Activated CD4-positive, alpha-beta memory T cell treated with anti-CD3 and anti-CD28 coated beads, Interleukin-2, amount 10 ng/mL, durations not matched to agents 7 days and 5 days (primary cell): ENCODE data around the gene PSTPIP1. TPM values are rescaled to one million over a fixed set of nuclear protein-coding genes. Genes with fewer than 3 reads are reported as not detected.

Experiments
- CTCF ChIA-PET: fragments of 350-600 bp; sonication (Branson Sonifier 250); formaldehyde crosslinking; loops from one replicate; lab custom pipeline; 2021; ENCODE audit warnings: antibody characterized with exemption, inconsistent platforms; lab: Charles Lee
- POLR2A ChIA-PET: fragments of 350-600 bp; sonication (Branson Sonifier 250); formaldehyde crosslinking; loops from one replicate; lab custom pipeline; 2021; ENCODE audit warnings: antibody characterized with exemption; lab: Charles Lee
- DNase-seq: peaks from one replicate; pipeline ENCODE4 v3.0.0-alpha.2; 2020
- H3K27ac Mint-ChIP-seq: one replicate; pipeline ENCODE4 v1.8.0; 2021; ENCODE audit warnings: mild to moderate bottlenecking, mixed read lengths
- H3K27me3 Mint-ChIP-seq: one replicate; pipeline ENCODE4 v1.8.0; 2021; ENCODE audit warnings: mixed read lengths
- H3K36me3 Mint-ChIP-seq: one replicate; pipeline ENCODE4 v1.8.0; 2021; ENCODE audit warnings: low read depth, mixed read lengths
- H3K4me1 Mint-ChIP-seq: one replicate; pipeline ENCODE4 v1.8.0; 2021; ENCODE audit warnings: mixed read lengths
- H3K4me3 Mint-ChIP-seq: one replicate; pipeline ENCODE4 v1.8.0; 2021; ENCODE audit warnings: mild to moderate bottlenecking, mixed read lengths
- H3K9me3 Mint-ChIP-seq: one replicate; pipeline ENCODE4 v1.8.0; 2021; ENCODE audit warnings: mixed read lengths
- total RNA-seq, 2 experiments: library from RNA; stranded (reverse); gene quantifications; one replicate each; pipeline ENCODE4 v1.2.3, GENCODE V29; 2021

The PSTPIP1 gene
- total RNA-seq, 2 experiments from 2014 or later: 181 to 187 TPM

- CTCF ChIA-PET: no interaction called here
- peaks cover 67% of the 10 kb centered on the region for H3K36me3 Mint-ChIP-seq
- no peak for DNase-seq
Measured at GRCh38 chr15:77044228-77045042, 49.5 kb downstream of the PSTPIP1 start.

GRCh38 chr15:77045985-77046384 lies 51.1 kb downstream of the PSTPIP1 start:
- H3K27ac Mint-ChIP-seq: no peak overlapping the region
- CTCF ChIA-PET: interaction anchor here (1.2 kb wide), 1 partner anchor 11 kb away, joined by 3 read pairs; no protein-coding TSS in a partner anchor

More at GRCh38 chr15:77044228-77045042, 49.5 kb downstream of the PSTPIP1 start:
- H3K4me1 Mint-ChIP-seq: no peaks in the 10 kb centered on the region
- no peak overlapping the region for H3K4me3 Mint-ChIP-seq
- no peak overlapping the region for H3K27ac Mint-ChIP-seq
- no peaks in the 10 kb centered on the region for H3K9me3 Mint-ChIP-seq
- POLR2A ChIA-PET: interaction anchor here (1.0 to 1.8 kb wide), 4 partner anchors 10 to 15 kb away, joined by 3 to 5 read pairs (median 5); no protein-coding TSS in a partner anchor
- no peaks in the 10 kb centered on the region for H3K27me3 Mint-ChIP-seq

GRCh38 chr15:77046704-77047412 lies 51.9 kb downstream of the PSTPIP1 start:
- DNase-seq: no peak
- CTCF ChIA-PET: interaction anchor here (1.2 kb wide), 1 partner anchor 11 kb away, joined by 3 read pairs; no protein-coding TSS in a partner anchor
- POLR2A ChIA-PET: interaction anchor here (0.9 to 2.3 kb wide), 5 partner anchors 10 to 52 kb away, joined by 3 to 10 read pairs (median 3); partner anchors contain the start of genes PSTPIP1 and TSPAN3
- no peak overlapping the region for H3K27ac Mint-ChIP-seq
- no peaks in the 10 kb centered on the region for H3K9me3 Mint-ChIP-seq
- peaks cover 67% of the 10 kb centered on the region for H3K36me3 Mint-ChIP-seq
- H3K4me3 Mint-ChIP-seq: no peak overlapping the region
- H3K4me1 Mint-ChIP-seq: no peaks in the 10 kb centered on the region
- H3K27me3 Mint-ChIP-seq: no peaks in the 10 kb centered on the region

More at GRCh38 chr15:77045985-77046384, 51.1 kb downstream of the PSTPIP1 start:
- POLR2A ChIA-PET: interaction anchor here (0.8 to 2.3 kb wide), 7 partner anchors 8 to 114 kb away, joined by 3 to 10 read pairs (median 3); partner anchors contain the start of genes PSTPIP1, RCN2 and TSPAN3
- Mint-ChIP-seq H3K4me3 (no peak overlapping the region), H3K27me3 (no peaks in the 10 kb centered on the region), H3K4me1 (no peaks in the 10 kb centered on the region), H3K9me3 (no peaks in the 10 kb centered on the region), H3K36me3 (peaks cover 69% of the 10 kb centered on the region)
- no peak for DNase-seq

DNA sequence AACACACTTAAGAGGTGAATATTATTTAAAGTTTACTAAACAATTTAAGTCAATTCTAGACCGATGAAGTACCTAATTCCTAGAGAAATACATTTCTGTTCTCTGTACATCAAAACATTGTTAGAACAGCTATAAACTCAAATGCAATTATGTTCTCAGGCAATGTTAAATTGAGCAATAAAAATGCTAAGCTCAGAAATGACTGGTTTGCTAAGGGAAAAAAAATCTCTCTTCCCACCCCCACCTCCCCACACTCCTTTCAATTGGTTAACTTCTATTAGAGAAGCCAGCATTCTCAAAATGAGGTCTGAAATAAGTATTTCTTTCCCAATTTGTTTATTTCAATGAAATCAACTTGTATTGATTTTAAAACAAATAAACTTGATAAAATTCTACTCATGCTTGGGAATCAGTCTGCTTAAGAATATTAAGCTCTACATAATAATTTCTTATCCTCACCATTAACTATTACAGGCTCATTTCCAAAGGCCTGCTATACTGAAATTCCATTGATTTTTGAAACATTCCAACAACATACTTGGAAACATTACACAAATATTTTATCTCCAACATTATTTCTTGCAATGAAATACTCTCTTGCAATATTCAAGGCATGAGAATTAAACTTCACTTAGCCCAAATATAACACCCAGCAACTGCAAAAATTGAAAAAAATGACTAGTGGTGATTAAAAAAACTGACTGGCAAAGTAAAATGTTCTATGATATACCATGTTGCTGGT lies 53.4 kb downstream of the PSTPIP1 start:
- Mint-ChIP-seq H3K27me3 (no peaks in the 10 kb centered on the region), H3K9me3 (no peaks in the 10 kb centered on the region), H3K36me3 (peaks cover 63% of the 10 kb centered on the region), H3K27ac (no peak overlapping the region), H3K4me1 (no peaks in the 10 kb centered on the region), H3K4me3 (no peak overlapping the region)
- POLR2A ChIA-PET: no interaction called here
- no peak for DNase-seq
- CTCF ChIA-PET: no interaction called here

- Mint-ChIP-seq H3K27me3 (no peaks in the 10 kb centered on the region), H3K27ac (no peak overlapping the region), H3K4me3 (no peak overlapping the region), H3K4me1 (peaks cover under 1% of the 10 kb centered on the region), H3K9me3 (no peaks in the 10 kb centered on the region), H3K36me3 (peaks cover 23% of the 10 kb centered on the region)
- CTCF ChIA-PET: no interaction called here
- DNase-seq: no peak
- POLR2A ChIA-PET: no interaction called here
Measured at GRCh38 chr15:77052556-77052955, 57.6 kb downstream of the PSTPIP1 start.

- Mint-ChIP-seq H3K4me3 (no peak overlapping the region), H3K36me3 (peaks cover 15% of the 10 kb centered on the region), H3K27ac (no peak overlapping the region), H3K4me1 (peaks cover 2% of the 10 kb centered on the region), H3K9me3 (no peaks in the 10 kb centered on the region), H3K27me3 (no peaks in the 10 kb centered on the region)
- no peak for DNase-seq
- CTCF ChIA-PET: no interaction called here
- POLR2A ChIA-PET: no interaction called here
Measured at GRCh38 chr15:77053709-77054108, 58.8 kb downstream of the PSTPIP1 start.

GRCh38 chr15:77057072-77057471 lies 62.1 kb downstream of the PSTPIP1 start:
- peaks cover 3% of the 10 kb centered on the region for H3K36me3 Mint-ChIP-seq
- H3K9me3 Mint-ChIP-seq: no peaks in the 10 kb centered on the region
- CTCF ChIA-PET: interaction anchor here (1.4 kb wide), 1 partner anchor 486 kb away, joined by 3 read pairs; no protein-coding TSS in a partner anchor
- no peak overlapping the region for H3K4me3 Mint-ChIP-seq
- H3K27ac Mint-ChIP-seq: no peak overlapping the region
- peaks cover 15% of the 10 kb centered on the region for H3K4me1 Mint-ChIP-seq
- DNase-seq: no peak
- H3K27me3 Mint-ChIP-seq: no peaks in the 10 kb centered on the region
- POLR2A ChIA-PET: interaction anchor here (1.1 kb wide), 1 partner anchor 60 kb away, joined by 3 read pairs; no protein-coding TSS in a partner anchor

GRCh38 chr15:77057685-77058084 lies 62.8 kb downstream of the PSTPIP1 start:
- H3K9me3 Mint-ChIP-seq: no peaks in the 10 kb centered on the region
- peaks cover 17% of the 10 kb centered on the region for H3K4me1 Mint-ChIP-seq
- peaks cover 3% of the 10 kb centered on the region for H3K36me3 Mint-ChIP-seq
- no peak for DNase-seq
- no peak overlapping the region for H3K27ac Mint-ChIP-seq
- ChIA-PET CTCF (no interaction called here), POLR2A (interaction anchor here (1.1 to 1.2 kb wide), 2 partner anchors 13 to 61 kb away, joined by 3 read pairs; partner anchors contain the start of gene TSPAN3)
- H3K27me3 Mint-ChIP-seq: no peaks in the 10 kb centered on the region
- H3K4me3 Mint-ChIP-seq: no peak overlapping the region

DNA sequence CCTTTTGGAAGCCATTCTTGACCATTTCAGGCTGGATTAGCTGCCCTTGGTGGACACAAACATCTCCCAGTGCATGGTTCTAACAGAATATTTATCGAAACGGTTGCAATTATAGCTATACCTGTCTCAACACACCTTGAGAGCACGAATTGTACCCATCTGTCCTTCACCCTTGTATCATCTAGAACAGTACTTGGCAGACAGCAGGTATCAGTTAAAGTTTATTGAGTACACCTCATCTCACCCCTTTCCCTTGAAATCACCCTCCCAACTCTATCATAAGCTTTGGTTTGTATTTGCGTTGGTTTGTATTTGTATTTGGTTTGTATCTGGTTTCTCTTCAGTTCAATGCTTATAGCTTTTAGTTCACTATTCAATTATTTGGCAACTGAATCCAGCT lies 63.5 kb downstream of the PSTPIP1 start:
- no peaks in the 10 kb centered on the region for H3K9me3 Mint-ChIP-seq
- no peak overlapping the region for H3K27ac Mint-ChIP-seq
- CTCF ChIA-PET: no interaction called here
- H3K4me1 Mint-ChIP-seq: peaks cover 17% of the 10 kb centered on the region
- DNase-seq: no peak
- no peaks in the 10 kb centered on the region for H3K27me3 Mint-ChIP-seq
- peaks cover 3% of the 10 kb centered on the region for H3K36me3 Mint-ChIP-seq
- no peak overlapping the region for H3K4me3 Mint-ChIP-seq
- POLR2A ChIA-PET: interaction anchor here (1.2 kb wide), 1 partner anchor 13 kb away, joined by 3 read pairs; the partner anchor contains the start of gene TSPAN3

GRCh38 chr15:77059786-77060361 lies 64.9 kb downstream of the PSTPIP1 start:
- ChIA-PET CTCF (interaction anchor here (0.8 kb wide), 1 partner anchor 11 kb away, joined by 3 read pairs; the partner anchor contains the start of gene TSPAN3), POLR2A (interaction anchor here (1.7 to 3.0 kb wide), 3 partner anchors 9 to 16 kb away, joined by 5 to 10 read pairs (median 7); no protein-coding TSS in a partner anchor)
- no peaks in the 10 kb centered on the region for H3K9me3 Mint-ChIP-seq
- no peak overlapping the region for H3K27ac Mint-ChIP-seq
- H3K4me3 Mint-ChIP-seq: no peak overlapping the region
- H3K4me1 Mint-ChIP-seq: peaks cover 17% of the 10 kb centered on the region
- H3K27me3 Mint-ChIP-seq: no peaks in the 10 kb centered on the region
- no peak for DNase-seq
- peaks cover 3% of the 10 kb centered on the region for H3K36me3 Mint-ChIP-seq

DNA sequence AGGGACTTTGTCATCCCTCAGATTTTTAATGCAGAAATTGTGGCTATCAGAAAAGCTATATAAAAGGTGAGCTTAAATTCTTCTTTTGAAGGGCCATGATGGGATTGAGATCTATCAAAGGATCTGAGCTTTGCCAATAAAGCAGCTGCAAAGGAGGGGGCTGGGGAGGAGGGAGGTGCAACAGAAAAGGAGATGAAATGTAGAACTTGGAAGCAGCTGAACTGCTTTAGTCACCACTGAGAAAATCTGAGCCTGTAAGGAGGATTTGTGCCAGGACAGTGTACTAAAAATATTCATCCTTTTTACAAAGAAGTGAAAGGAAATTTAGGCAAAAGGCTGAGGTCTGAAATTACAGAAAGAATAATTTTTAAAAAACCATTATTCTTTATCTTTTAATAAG lies 65.6 kb downstream of the PSTPIP1 start:
- Mint-ChIP-seq H3K27ac (no peak overlapping the region), H3K9me3 (no peaks in the 10 kb centered on the region), H3K27me3 (no peaks in the 10 kb centered on the region), H3K4me3 (no peak overlapping the region), H3K4me1 (peaks cover 17% of the 10 kb centered on the region), H3K36me3 (peaks cover 3% of the 10 kb centered on the region)
- CTCF ChIA-PET: interaction anchor here (0.8 kb wide), 1 partner anchor 11 kb away, joined by 3 read pairs; the partner anchor contains the start of gene TSPAN3
- POLR2A ChIA-PET: interaction anchor here (0.7 to 3.0 kb wide), 4 partner anchors 9 to 16 kb away, joined by 3 to 10 read pairs (median 6); partner anchors contain the start of gene TSPAN3
- no peak for DNase-seq

- no peak for DNase-seq
- CTCF ChIA-PET: no interaction called here
- Mint-ChIP-seq H3K36me3 (peaks cover 3% of the 10 kb centered on the region), H3K27me3 (no peaks in the 10 kb centered on the region), H3K27ac (no peak overlapping the region), H3K9me3 (no peaks in the 10 kb centered on the region), H3K4me3 (no peak overlapping the region), H3K4me1 (peaks cover 22% of the 10 kb centered on the region)
- POLR2A ChIA-PET: no interaction called here
Measured at GRCh38 chr15:77063249-77063648, 68.3 kb downstream of the PSTPIP1 start.
